Activated gamma-delta T cell (primary cell): ENCODE results near the gene HORMAD2.

Source experiments
- DNase-seq: peaks from one replicate; lab custom pipeline; 2025; lab: John Stamatoyannopoulos, UW
- total RNA-seq, 2 donors: gene quantifications; one replicate each; lab custom pipeline; 2026; lab: John Stamatoyannopoulos, UW

HORMAD2 gene, protein sequence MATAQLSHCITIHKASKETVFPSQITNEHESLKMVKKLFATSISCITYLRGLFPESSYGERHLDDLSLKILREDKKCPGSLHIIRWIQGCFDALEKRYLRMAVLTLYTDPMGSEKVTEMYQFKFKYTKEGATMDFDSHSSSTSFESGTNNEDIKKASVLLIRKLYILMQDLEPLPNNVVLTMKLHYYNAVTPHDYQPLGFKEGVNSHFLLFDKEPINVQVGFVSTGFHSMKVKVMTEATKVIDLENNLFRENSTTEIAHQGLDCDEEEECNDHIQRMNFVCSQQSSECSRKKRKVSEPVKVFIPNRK
- total RNA-seq: 0 to 0.04 reads per million in 2 donors

DNA sequence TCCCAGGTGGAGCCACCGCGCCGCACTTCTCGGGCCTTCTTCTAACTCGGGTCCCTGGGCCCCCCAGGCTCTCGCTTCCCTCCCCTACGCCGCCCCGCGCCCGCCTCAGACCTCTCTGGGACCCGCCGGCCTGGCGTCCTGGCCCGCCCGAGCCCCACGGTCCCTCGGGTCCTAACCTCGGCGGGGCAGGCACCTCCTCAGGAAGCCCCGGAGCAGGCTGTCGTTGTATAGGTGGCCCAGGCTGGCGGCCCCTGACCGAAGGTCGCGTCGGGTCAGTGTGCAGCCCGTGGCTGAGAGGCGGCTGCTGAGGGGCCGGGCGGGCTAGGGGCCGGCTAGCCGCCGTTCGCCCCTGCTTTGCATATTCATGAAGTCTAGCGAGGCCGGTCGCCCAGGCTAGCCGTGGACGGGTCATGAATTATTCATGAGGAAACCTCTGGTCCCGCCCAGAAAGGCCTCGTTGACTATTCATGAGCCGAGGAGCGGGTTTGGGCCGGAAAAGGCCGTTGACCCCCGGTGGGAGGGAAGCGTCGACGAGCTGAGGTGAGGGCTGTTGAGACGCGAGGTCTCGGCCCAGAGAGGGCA, at the start of gene HORMAD2:
HORMAD2 (plus strand) TSS at position 513 of the 582 bp plus-strand sequence. CDS start 13,489 bp downstream, outside the sequence.
- no peak for DNase-seq

DNA sequence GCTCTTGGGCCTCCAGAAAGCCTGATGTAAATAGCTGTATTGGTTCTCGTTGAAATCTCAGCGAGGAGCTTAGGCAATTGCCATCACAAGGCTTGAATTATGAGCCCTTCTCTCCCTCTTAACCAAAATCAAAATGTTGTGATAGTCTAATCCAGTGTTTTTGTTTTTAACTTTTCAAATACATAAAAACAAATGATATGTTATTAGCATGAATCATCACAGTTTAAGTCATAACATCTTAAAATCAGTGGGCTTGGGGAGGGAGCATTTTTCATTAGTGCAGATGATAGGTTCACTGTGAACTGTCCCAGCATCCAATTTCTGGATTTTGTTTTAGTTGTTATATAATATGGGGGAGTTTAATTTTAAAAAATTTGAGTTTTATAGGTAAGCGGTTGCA, 48.9 kb upstream of the HORMAD2 start:
- no peak for DNase-seq

- no peak for DNase-seq
These were observed 48.4 kb upstream of the HORMAD2 start for GRCh38 chr22:30031764-30032455.

DNA sequence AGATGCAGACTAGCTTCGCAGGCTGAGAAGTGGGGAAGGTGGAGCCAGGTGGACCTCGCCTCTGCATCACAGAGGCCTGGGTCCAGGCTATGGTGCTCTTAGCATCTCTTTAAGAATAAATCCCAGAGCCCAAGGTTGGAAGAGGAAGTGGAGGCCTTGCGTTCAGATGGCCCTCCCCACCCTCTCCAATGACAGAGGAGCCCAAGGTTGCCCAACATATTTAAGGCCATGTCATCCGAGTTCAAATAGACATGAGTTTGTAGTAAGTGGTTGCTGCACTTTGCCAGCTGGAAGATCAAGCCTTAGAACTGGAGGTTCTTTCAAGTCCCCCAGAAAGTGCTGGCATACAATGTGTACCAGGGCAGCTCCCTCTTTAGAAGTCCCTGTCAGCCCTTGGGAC, 47.1 kb upstream of the HORMAD2 start:
- DNase-seq: no peak

GRCh38 chr22:30033901-30034300, 46.4 kb upstream of the HORMAD2 start:
- DNase-seq: no peak

GRCh38 chr22:30036656-30037055, 43.6 kb upstream of the HORMAD2 start:
- DNase-seq: no peak

DNA sequence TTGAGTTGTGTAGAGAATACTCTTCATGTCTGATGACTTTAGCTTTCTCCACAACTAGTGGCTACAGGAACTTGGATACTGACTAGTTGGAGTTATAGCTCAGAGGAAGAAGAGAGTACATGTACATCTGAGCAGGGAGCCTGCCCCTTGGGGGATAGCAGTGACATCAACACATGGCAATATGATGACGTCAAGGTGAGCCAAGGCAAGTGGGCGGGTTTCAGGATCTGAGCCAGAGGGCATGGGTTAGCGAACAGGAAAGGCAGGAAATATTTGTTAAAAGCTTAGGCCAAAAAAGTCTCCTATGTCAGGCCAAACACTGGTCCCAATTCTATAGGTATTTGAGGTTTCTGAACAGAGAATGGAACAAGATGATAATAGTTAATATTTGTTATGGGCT, 42.0 kb upstream of the HORMAD2 start:
- no peak for DNase-seq

DNA sequence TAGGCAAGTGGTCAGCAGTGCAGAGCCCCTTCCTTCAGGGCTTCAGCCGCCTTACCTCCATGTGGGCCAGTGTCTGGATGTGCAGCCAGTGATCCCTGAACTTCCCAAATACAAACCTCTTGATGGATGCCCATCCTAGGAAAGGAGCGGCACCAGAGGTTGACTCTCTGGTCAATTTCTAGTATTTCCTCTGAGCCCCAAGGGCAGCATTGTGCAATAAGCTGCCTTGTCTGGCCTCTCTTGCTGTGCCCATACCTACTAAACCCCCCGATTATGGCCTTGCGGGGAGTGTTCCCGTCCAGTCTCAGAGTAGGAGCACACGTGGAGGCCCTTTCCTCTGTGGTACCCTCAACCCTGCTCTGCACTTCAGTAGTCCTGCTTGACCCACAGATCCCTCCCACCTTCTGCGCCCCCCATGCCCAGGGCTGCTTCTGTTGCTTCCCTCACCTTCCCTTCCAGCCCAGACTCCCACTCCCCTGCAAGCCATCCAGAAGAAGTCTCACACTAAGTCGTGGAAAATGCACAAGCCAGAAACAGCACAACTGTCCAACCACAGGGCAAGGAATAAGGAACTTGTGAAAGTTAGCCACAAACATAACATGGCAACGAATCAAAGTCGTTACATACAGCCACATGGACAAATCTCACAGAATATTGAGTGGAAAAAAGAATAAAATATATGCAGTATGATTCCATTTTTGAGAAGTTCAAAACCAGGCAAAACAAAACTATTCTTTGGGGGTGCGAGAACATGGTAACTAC, 39.6 kb upstream of the HORMAD2 start:
- no peak for DNase-seq

DNA sequence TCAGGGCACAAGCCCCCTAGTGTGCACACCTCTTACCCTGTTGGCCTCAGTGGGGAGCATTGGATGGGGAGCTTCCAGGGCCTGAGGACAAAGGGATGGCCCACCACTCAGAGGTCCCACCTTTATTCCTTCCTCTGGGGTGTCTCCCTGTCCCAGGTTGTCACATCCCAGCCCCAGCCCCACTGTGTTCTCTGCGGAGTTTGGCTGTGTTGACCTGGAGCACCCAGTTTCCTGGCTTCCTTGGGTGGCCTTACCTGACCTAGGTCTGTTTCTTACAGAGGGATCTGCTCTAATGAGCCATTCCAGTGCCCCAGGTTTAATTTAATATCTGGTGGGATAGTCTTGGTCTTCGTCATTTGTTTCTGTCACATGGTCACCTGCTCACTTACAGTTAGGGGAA, 38.8 kb upstream of the HORMAD2 start:
- DNase-seq: no peak

- DNase-seq: no peak
These were observed 38.4 kb upstream of the HORMAD2 start for GRCh38 chr22:30041881-30042280.

DNA sequence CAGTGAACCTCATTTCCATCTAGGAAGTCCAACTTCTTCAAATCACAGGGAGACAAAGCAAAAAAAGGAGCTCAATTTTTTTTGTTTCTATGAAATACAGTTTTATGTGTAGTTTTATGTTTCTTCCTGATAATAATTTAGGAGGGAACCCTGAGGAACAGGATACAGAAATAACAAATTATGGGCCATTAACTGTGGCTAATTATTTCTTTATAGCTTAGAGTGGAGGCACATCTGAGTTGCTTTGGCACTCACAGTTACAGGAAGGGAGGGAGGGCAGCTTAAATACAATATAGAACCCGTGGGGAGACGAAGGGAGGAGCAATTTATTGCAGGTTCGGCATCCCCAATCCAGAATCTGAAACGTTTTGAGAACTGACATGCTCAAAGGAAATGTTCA, 37.1 kb upstream of the HORMAD2 start:
- DNase-seq: no peak

DNA sequence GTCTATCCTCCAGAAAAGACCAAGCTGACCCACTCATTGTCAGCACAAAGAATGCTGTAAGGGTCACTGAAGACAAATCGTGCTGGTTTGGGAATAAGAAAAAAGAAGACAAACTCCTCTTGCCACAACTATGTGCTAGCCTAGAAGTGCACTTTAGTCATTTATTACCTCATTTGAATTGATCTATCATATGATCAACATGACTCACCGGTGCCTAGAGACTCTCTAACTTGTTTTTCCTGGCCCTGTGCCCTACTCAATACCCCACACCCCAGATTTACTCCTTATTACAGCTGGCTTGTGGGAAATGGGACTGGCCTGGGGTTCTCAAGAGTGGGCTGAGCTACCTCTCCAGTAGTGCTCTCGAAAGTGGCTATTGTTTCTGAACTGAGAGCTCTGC, 35.9 kb upstream of the HORMAD2 start:
- DNase-seq: no peak

- DNase-seq: no peak
These were observed 35.3 kb upstream of the HORMAD2 start for GRCh38 chr22:30044881-30045493.

GRCh38 chr22:30045494-30045887, 34.8 kb upstream of the HORMAD2 start:
- no peak for DNase-seq

- DNase-seq: no peak
These were observed 34.2 kb upstream of the HORMAD2 start for GRCh38 chr22:30045901-30046715.

DNA sequence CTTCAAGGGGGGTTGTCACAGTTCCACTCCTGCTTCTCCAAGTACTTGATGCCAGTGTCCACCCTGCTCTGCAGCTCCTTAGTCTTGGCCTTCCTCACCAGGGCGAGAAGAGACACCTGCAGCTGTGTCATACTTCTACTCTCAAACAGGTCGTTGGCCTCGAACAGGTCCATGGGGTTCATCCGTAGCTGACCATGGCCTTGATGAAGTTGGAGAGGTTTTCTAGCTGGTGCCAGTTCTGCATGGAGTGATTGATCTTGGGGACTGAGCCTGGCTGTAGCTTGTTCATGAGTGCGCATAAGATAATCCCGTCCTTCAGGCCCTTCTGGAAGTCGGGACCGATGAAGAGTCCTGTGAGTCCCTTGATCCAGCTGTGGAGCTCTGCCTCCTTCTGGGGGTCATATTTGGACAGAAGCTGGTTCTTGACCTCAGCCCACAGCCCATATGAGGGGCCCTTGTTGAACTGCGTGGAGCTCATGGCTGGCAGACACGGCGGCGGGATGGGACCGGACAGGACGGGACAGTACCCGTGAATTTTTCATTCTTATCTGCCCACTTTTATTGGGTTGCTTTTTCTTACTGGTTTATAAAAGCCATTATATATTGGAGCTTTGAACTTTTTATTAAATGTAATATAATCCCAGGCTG, 33.4 kb upstream of the HORMAD2 start:
- DNase-seq: no peak

DNA sequence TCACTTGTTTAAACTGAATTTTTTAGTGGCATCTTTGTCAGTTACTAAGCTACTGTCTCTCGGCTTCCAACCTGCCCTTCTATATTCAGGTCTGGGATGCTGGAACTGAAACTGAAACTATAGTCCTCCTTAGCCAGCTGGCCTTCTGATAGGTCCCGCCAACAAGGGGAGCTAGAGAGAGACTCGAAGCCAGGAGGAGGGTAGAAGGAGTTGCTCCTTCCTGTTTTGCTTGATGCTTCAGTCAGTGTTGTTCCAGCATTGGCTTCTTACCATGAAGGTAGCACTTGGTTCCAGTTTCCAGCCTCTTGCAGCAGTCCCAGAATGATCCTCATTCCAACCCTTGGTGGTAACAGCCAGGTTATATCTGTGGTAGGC, 32.9 kb upstream of the HORMAD2 start:
- DNase-seq: no peak

GRCh38 chr22:30048681-30049080, 31.6 kb upstream of the HORMAD2 start:
- no peak for DNase-seq

DNA sequence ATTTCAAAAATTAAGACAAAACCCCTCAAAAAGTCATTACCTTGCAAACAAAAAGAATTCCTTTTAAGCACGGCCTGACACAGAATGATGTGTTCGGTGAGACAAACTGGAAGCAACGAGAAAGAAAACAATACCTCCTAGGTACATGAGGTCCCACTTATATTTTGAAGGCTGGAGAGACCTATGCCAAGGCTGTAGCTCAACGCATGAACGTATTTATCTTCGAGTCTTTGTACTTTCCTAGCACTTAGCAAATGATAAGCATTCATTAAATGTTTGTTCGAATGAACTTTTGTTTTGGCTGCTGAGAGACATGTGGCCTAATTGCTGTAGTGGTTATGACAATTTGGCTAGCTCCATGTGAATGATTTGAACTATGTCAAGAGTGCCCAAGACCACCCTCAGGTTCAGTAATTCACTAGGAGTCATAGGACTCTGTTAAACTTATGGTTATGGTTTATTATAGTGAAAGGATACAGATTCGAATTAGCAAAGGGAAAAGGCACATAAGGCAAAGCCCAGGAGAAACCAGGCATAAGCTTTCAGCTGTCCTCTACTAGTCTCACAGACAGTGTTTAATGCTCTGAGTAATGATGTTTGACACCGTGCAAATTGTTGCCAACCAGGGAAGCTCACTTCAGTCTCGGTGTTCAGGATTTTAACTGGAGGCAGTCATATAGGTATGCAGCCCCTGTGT, 26.0 kb upstream of the HORMAD2 start:
- no peak for DNase-seq

- no peak for DNase-seq
These were observed 25.5 kb upstream of the HORMAD2 start for GRCh38 chr22:30054764-30055069.
